K562 (cell line): ENCODE data around the gene CHN1. TPM values are rescaled to one million over a fixed set of nuclear protein-coding genes. Genes with fewer than 3 reads are reported as not detected.

ENCODE experiments used
- ATAC-seq: fragments of 200-7000 bp; cut with Tn5 transposase; 3 replicates; pipeline ENCODE4 v1.9.1; 2020; ENCODE audit warnings: moderate library complexity
- BruUV-seq: library from RNA; stranded (reverse); fragments of 400-500 nt; replicated peaks from 2 replicates; lab custom pipeline; 2021; lab: Mats Ljungman, UMichigan
- CTCF ChIA-PET: fragments of 300-600 bp; formaldehyde crosslinking; extraction: SDS; loops from one replicate; lab custom pipeline; 2021; ENCODE audit warnings: low intra/inter-chr PET ratio; lab: Yijun Ruan, JAX
- POLR2A ChIA-PET: fragments of 300-600, 350-650 bp; sonication (Branson Sonifier 250); formaldehyde crosslinking; extraction: SDS; loops from one replicate; lab custom pipeline; 2021; ENCODE audit warnings: antibody characterized with exemption, inconsistent platforms; lab: Yijun Ruan, JAX
- DNase-seq, 4 experiments: peaks; one replicate each; pipeline versions ENCODE4 v3.0.0 to v3.0.0-alpha.2; 2011 to 2018; ENCODE audit warnings: low spot score in 3 of 4, mixed read lengths in 3 of 4; ENCODE audit errors: extremely low read depth in 1 of 4
- FAIRE-seq: peaks from 2 replicates; lab custom pipeline; 2011; peaks lifted over from hg19 to GRCh38; lab: Jason Lieb, UNC
- H2AFZ ChIP-seq: 2 replicates; pipeline ENCODE4 v1.6.0; 2011; ENCODE audit warnings: low read depth, low read length, control low read depth, inconsistent platforms
- H3K27ac ChIP-seq: fragments of 200-600 bp; 3 replicates; pipeline ENCODE4 v1.8.0; 2011; ENCODE audit warnings: low read depth, mild to moderate bottlenecking, control low read depth, inconsistent platforms, low read length, moderate library complexity, mixed read lengths; ENCODE audit errors: extremely low read depth
- H3K27me3 ChIP-seq, 2 experiments: fragments of 300-600 bp in 1 of 2; 2 replicates in 1 of 2; 3 replicates in 1 of 2; pipeline versions ENCODE4 v1.6.0 to v1.8.0; 2011; ENCODE audit warnings: inconsistent platforms in 2 of 2, low read length in 2 of 2, mild to moderate bottlenecking in 1 of 2, mixed read lengths in 1 of 2, moderate library complexity in 1 of 2; ENCODE audit not compliant: control insufficient read depth in 2 of 2, insufficient read depth in 2 of 2
- H3K36me3 ChIP-seq: fragments of 300-600 bp; 3 replicates; pipeline ENCODE4 v1.8.0; 2011; ENCODE audit warnings: mild to moderate bottlenecking, low read length, inconsistent platforms; ENCODE audit not compliant: control insufficient read depth, insufficient read depth
- H3K4me1 ChIP-seq, 2 experiments: fragments of 200-600 bp in 1 of 2; replicated peaks in 1 of 2; 2 replicates in 1 of 2; 3 replicates in 1 of 2; pipeline versions ENCODE4 v1.5.1 to v1.8.0; 2011; ENCODE audit warnings: inconsistent platforms in 2 of 2, low read length in 2 of 2, mild to moderate bottlenecking in 1 of 2, mixed read lengths in 1 of 2, moderate library complexity in 1 of 2; ENCODE audit not compliant: control insufficient read depth in 2 of 2, insufficient read depth in 2 of 2
- H3K4me2 ChIP-seq: 2 replicates; pipeline ENCODE4 v1.6.1; 2011; ENCODE audit warnings: low read length, control low read depth, inconsistent platforms, mixed read lengths; ENCODE audit not compliant: insufficient read depth
- H3K4me3 ChIP-seq: fragments of 200-600 bp; sonication (generic), shearing (Covaris generic); 2 replicates; pipeline ENCODE4 v1.5.1; 2016; ENCODE audit warnings: control low read depth, inconsistent platforms
- H3K79me2 ChIP-seq: fragments of 200-600 bp; 3 replicates; pipeline ENCODE4 v1.8.0; 2011; ENCODE audit warnings: low read length, inconsistent platforms; ENCODE audit not compliant: control insufficient read depth, insufficient read depth
- H3K9ac ChIP-seq, 2 experiments: 2 replicates each; pipeline versions ENCODE4 v1.6.0 to v1.6.1; 2011; ENCODE audit warnings: low read depth in 2 of 2, low read length in 2 of 2, control low read depth in 1 of 2, inconsistent platforms in 1 of 2, mild to moderate bottlenecking in 1 of 2, mixed read lengths in 1 of 2; ENCODE audit not compliant: insufficient read depth in 1 of 2
- H3K9me1 ChIP-seq: one replicate; pipeline ENCODE4 v1.6.0; 2011; ENCODE audit warnings: inconsistent platforms, mild to moderate bottlenecking, low read length, moderate library complexity; ENCODE audit not compliant: control insufficient read depth, insufficient read depth
- H3K9me3 ChIP-seq: replicated peaks from 2 replicates; pipeline ENCODE4 v1.5.1; 2011; ENCODE audit warnings: low read depth, low read length, inconsistent platforms; ENCODE audit not compliant: control insufficient read depth, insufficient read depth
- H4K20me1 ChIP-seq: replicated peaks from 2 replicates; pipeline ENCODE4 v1.6.1; 2011; ENCODE audit warnings: low read length, inconsistent platforms, mixed read lengths; ENCODE audit not compliant: control insufficient read depth, insufficient read depth
- ARNT ChIP-seq, 2 experiments: fragments of 450-650 bp; IDR thresholded peaks; 2 replicates each; pipeline ENCODE4 v1.6.1; 2016; ENCODE audit warnings: mild to moderate bottlenecking in 1 of 2
- CREB1 ChIP-seq, 2 experiments: sonication (generic) in 1 of 2; formaldehyde crosslinking in 1 of 2; IDR thresholded peaks; 2 replicates each; pipeline versions ENCODE4 v1.6.1 to v1.8.0; 2012 to 2022; ENCODE audit warnings: inconsistent platforms in 1 of 2, mild to moderate bottlenecking in 1 of 2, missing genetic modification reagents in 1 of 2, moderate library complexity in 1 of 2
- ELF4 ChIP-seq: fragments of 450-650 bp; formaldehyde crosslinking; IDR thresholded peaks from 2 replicates; pipeline ENCODE4 v1.4.0; 2022; ENCODE audit warnings: missing genetic modification characterization
- KAT8 ChIP-seq: fragments of 450-650 bp; IDR thresholded peaks from 2 replicates; pipeline ENCODE4 v1.6.1; 2016; ENCODE audit warnings: low read depth, mild to moderate bottlenecking
- NFE2L1 ChIP-seq: fragments of 450-650 bp; IDR thresholded peaks from 2 replicates; pipeline ENCODE4 v1.6.1; 2016; ENCODE audit warnings: missing genetic modification characterization, low read depth, mild to moderate bottlenecking, missing compliant biosample characterization, moderate library complexity, borderline replicate concordance
- NR2C1 ChIP-seq, 2 experiments: fragments of 450-650 bp; IDR thresholded peaks; 2 replicates each; pipeline ENCODE4 v1.6.1; 2017; ENCODE audit warnings: mild to moderate bottlenecking in 2 of 2, antibody characterized with exemption in 1 of 2, inconsistent platforms in 1 of 2, missing compliant biosample characterization in 1 of 2, missing genetic modification characterization in 1 of 2
- RFX5 ChIP-seq: IDR thresholded peaks from 2 replicates; pipeline ENCODE4 v1.6.1; 2011; ENCODE audit warnings: low read depth, mild to moderate bottlenecking, improper control_type of control experiment, low read length
- STAT5B ChIP-seq: fragments of 250-450 bp; sonication (Bioruptor Pico); IDR thresholded peaks from 2 replicates; pipeline ENCODE4 v1.8.0; 2021; ENCODE audit warnings: mild to moderate bottlenecking, inconsistent platforms
- TOE1 ChIP-seq, 2 experiments: fragments of 450-650 bp in 1 of 2; sonication (generic) in 1 of 2; formaldehyde crosslinking in 1 of 2; IDR thresholded peaks; 2 replicates each; pipeline versions ENCODE4 v1.7.1 to v1.8.0; 2016 to 2022; ENCODE audit warnings: borderline replicate concordance in 2 of 2, mild to moderate bottlenecking in 2 of 2, antibody characterized with exemption in 1 of 2, inconsistent platforms in 1 of 2, low read depth in 1 of 2, missing genetic modification reagents in 1 of 2, moderate library complexity in 1 of 2
- XRCC5 ChIP-seq: fragments of 200-400 bp; formaldehyde crosslinking; IDR thresholded peaks from 2 replicates; pipeline ENCODE4 v1.6.1; 2017; ENCODE audit warnings: low read depth, mild to moderate bottlenecking, low read length
- ZBTB17 ChIP-seq: fragments of 450-650 bp; formaldehyde crosslinking; IDR thresholded peaks from 2 replicates; pipeline ENCODE4 v1.4.0; 2020; ENCODE audit warnings: mild to moderate bottlenecking
- ZNF274 ChIP-seq: IDR thresholded peaks from 2 replicates; pipeline ENCODE4 v1.6.1; 2011; ENCODE audit warnings: low read depth, mild to moderate bottlenecking, low read length, moderate library complexity, borderline replicate concordance
- ZNF324 ChIP-seq: fragments of 250-450 bp; sonication (Bioruptor Pico); IDR thresholded peaks from 2 replicates; pipeline ENCODE4 v1.4.0; 2020; ENCODE audit warnings: mild to moderate bottlenecking
- ZNF561 ChIP-seq: fragments of 450-650 bp; formaldehyde crosslinking; conservative IDR thresholded peaks from 2 replicates; pipeline ENCODE4 v1.4.0; 2020; ENCODE audit warnings: mild to moderate bottlenecking, moderate library complexity
- WGBS: fragments of 100-300 bp; shearing (Covaris generic); methylation state at CpG from one replicate; pipeline ENCODE4 v1.1.6; 2016; ENCODE audit warnings: low coverage, mixed read lengths; ENCODE audit not compliant: insufficient coverage; ENCODE audit errors: missing lambda C conversion rate; 5-methylcytosine and 5-hydroxymethylcytosine counted together
- in situ Hi-C: fragments of 300-500 bp; cut with MboI; formaldehyde crosslinking; loops from 4 replicates; pipeline ENCODE4 v1.15.0; 2018; ENCODE audit warnings: inconsistent platforms, mixed read lengths
- intact Hi-C: fragments of 100-400 bp; cut with micrococcal nuclease; formaldehyde crosslinking; loops from 2 replicates; pipeline ENCODE4 v1.14.2; 2022
- polyA plus RNA-seq, 8 experiments: library from polyadenylated mRNA; depleted of rRNA in 4 of 8; stranded (reverse) in 5 of 8; unstranded in 3 of 8; fragments of >200 nt; fragmentation: Nextera tagmentation in 2 of 8; fragmentation: Illumina TruSeq in 1 of 8; extraction: Ambion mirVana in 2 of 8; extraction: Trizol in 1 of 8; gene quantifications; 2 replicates each; pipeline versions ENCODE4 v1.2.1 to v1.2.3, GENCODE V29; 2011 to 2014; ENCODE audit warnings: inconsistent platforms in 1 of 8, missing spikeins in 1 of 8
- total RNA-seq, 7 experiments: library from RNA; depleted of rRNA in 6 of 7; stranded (reverse); fragments of >200 nt in 6 of 7; fragmentation: Illumina TruSeq in 2 of 7; extraction: Trizol in 2 of 7; gene quantifications; 2 replicates each; pipeline versions ENCODE4 v1.2.1 to v1.2.3, GENCODE V29; 2011 to 2021; ENCODE audit warnings: low replicate concordance in 1 of 7
- TF ChIP-seq, protein P1 (sequence below): fragments of 450-650 bp; formaldehyde crosslinking; conservative IDR thresholded peaks from 2 replicates; pipeline ENCODE4 v1.4.0; 2022; ENCODE audit warnings: mild to moderate bottlenecking, missing genetic modification characterization
- TF ChIP-seq, protein P2 (sequence below): sonication (generic); formaldehyde crosslinking; IDR thresholded peaks from 2 replicates; pipeline ENCODE4 v1.5.0; 2020; ENCODE audit warnings: missing genetic modification reagents

The CHN1 gene
- total and polyA plus RNA-seq, 9 of the 15 experiments (the other 6 are each of a cell fraction or from before 2014, with no cell fraction given) = 0.17 to 2.0 (median 0.87) TPM

DNA sequence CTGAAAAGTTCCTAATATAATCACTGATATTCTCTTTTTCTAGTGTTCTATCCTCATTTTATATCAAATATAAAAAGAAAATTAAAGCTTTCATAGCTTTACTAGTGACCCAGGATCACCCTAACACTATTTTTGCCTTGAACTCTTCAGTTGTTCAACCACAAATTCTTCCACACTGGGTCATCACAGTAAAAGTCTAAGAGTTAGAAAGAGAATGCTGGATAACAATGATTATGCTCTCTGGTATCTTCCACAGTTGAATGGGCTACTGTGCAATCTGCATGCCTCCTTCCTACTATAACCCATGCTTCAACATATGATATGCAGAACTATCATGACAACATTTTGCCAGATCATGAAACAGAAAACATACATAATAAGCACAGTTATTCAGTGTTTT is 32.3 kb downstream of the CHN1 start:
- in situ Hi-C loops = no loop called here
- no peak for ATAC-seq

DNA sequence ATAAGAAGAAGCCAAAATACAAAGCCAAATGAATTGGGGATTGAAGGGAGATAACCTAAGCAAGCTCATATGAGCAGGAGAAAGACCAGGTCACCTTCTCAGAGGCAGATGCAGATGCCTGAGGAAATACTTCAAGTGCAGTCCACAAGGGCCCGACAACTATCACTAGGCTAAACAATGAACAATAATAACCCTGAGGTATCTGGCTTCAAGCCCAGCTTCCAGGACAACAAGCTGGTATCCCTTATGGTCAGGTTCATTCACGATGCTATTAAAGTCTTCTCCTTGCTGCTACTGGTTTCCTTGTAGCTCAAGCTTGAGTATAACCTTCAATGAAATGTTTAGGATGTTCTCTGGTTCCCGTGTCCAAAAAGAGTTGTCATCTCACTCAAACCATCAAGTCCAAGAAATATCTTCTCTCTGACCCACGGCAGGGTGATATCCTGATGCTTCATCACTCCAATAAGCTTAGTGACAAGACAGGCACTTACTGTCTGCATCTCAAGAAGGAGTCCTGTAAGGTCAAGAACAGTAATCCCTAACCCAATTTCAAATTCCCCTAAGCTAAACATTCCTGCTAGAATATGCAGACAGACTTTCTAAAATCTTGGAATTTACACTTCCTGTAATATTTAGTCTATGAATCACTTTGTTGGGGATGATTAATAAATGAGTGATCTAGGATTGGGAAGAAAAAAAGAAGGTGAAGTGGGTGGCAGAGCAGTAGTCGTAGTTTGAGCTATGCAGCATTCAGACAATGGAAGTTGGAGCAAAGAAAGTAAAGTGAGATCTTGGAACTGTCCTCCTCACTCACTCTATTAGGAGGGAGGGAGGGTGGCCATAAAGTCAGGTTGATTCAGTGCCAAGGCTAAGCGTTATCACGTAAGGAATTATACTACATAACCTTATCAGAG is 33.1 kb downstream of the CHN1 start:
- in situ Hi-C loops = no loop called here
- Histone ChIP-seq H3K27me3 (peaks cover 0 to 9% of the 10 kb centered on the region in 2 experiments; a peak in 3 of 5 replicates), H3K9me1 (no peaks in the 10 kb centered on the region), H2AFZ (no peak overlapping the region), H3K9ac (no peak overlapping the region), H3K9me3 (no peaks in the 10 kb centered on the region), H3K36me3 (no peaks in the 10 kb centered on the region), H3K79me2 (no peaks in the 10 kb centered on the region), H3K4me3 (no peak overlapping the region), H3K4me2 (no peak overlapping the region), H3K27ac (no peak overlapping the region), H4K20me1 (no peaks in the 10 kb centered on the region), H3K4me1 (no peaks in the 10 kb centered on the region)
- intact Hi-C loops = no loop called here
- 4% methylated on average over 7 of the region's 7 CpGs for WGBS
- CTCF ChIA-PET = no interaction called here
- FAIRE-seq (no peak), DNase-seq (no peak), ATAC-seq (no peak)
- BruUV-seq = no TSS peak
- POLR2A ChIA-PET = no interaction called here
- TF ChIP-seq, protein P1, sequence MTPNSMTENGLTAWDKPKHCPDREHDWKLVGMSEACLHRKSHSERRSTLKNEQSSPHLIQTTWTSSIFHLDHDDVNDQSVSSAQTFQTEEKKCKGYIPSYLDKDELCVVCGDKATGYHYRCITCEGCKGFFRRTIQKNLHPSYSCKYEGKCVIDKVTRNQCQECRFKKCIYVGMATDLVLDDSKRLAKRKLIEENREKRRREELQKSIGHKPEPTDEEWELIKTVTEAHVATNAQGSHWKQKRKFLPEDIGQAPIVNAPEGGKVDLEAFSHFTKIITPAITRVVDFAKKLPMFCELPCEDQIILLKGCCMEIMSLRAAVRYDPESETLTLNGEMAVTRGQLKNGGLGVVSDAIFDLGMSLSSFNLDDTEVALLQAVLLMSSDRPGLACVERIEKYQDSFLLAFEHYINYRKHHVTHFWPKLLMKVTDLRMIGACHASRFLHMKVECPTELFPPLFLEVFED (CRISPR knock-in tag) = no peak
- TF ChIP-seq STAT5B (CRISPR knock-in tag) = no peak
- no peak for TF ChIP-seq TOE1 (IDR thresholded peaks at IDR 0.05; ENCODE audit: borderline replicate concordance)
- no peak for TF ChIP-seq TOE1 (CRISPR knock-in tag; IDR thresholded peaks at IDR 0.05; ENCODE audit: borderline replicate concordance, low read depth)
- TF ChIP-seq NR2C1 (IDR thresholded peaks at IDR 0.05) = no peak
- no peak for TF ChIP-seq NR2C1 (tag; IDR thresholded peaks at IDR 0.05)
- TF ChIP-seq ZNF561 (CRISPR knock-in tag) = no peak
- no peak for TF ChIP-seq ELF4 (CRISPR knock-in tag)
- no peak for TF ChIP-seq ZNF324
- TF ChIP-seq ZNF274 = no peak
- no peak for TF ChIP-seq KAT8
- TF ChIP-seq, protein P2, sequence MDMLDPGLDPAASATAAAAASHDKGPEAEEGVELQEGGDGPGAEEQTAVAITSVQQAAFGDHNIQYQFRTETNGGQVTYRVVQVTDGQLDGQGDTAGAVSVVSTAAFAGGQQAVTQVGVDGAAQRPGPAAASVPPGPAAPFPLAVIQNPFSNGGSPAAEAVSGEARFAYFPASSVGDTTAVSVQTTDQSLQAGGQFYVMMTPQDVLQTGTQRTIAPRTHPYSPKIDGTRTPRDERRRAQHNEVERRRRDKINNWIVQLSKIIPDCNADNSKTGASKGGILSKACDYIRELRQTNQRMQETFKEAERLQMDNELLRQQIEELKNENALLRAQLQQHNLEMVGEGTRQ (CRISPR knock-in tag) = no peak
- TF ChIP-seq RFX5 = no peak

More for the DNA sequence above, 32.3 kb downstream of the CHN1 start:
- TF ChIP-seq CREB1 (IDR thresholded peaks at IDR 0.05) = no peak
- TF ChIP-seq CREB1 (CRISPR knock-in tag; IDR thresholded peaks at IDR 0.05) = no peak
- TF ChIP-seq ZBTB17 = no peak
- no peak for TF ChIP-seq ARNT (IDR thresholded peaks at IDR 0.05)
- no peak for TF ChIP-seq XRCC5
- TF ChIP-seq NFE2L1 (tag) = no peak
- Histone ChIP-seq H3K4me2 (no peak overlapping the region), H3K27me3 (peaks cover 0 to 5% of the 10 kb centered on the region in 2 experiments; a peak in 3 of 5 replicates), H4K20me1 (no peaks in the 10 kb centered on the region), H3K79me2 (no peaks in the 10 kb centered on the region), H3K36me3 (no peaks in the 10 kb centered on the region), H2AFZ (no peak overlapping the region), H3K9me3 (no peaks in the 10 kb centered on the region), H3K4me3 (no peak overlapping the region), H3K4me1 (no peaks in the 10 kb centered on the region), H3K9ac (no peak overlapping the region), H3K27ac (no peak overlapping the region), H3K9me1 (no peaks in the 10 kb centered on the region)
- POLR2A ChIA-PET = no interaction called here
- DNase-seq (no peak), FAIRE-seq (no peak)
- no TSS peak for BruUV-seq
- intact Hi-C loops = no loop called here
- CTCF ChIA-PET = no interaction called here
